Amniotic stem cell (primary cell): ENCODE data around the gene CIC.
"Not testable (repeated sequence)": the region's sequence is repeated elsewhere in the genome, so short reads cannot be mapped to it uniquely, and the experiment has no call there.

Experiments
- DNase-seq: peaks from one replicate; lab custom pipeline; 2025; lab: John Stamatoyannopoulos, UW

Gene CIC

DNA sequence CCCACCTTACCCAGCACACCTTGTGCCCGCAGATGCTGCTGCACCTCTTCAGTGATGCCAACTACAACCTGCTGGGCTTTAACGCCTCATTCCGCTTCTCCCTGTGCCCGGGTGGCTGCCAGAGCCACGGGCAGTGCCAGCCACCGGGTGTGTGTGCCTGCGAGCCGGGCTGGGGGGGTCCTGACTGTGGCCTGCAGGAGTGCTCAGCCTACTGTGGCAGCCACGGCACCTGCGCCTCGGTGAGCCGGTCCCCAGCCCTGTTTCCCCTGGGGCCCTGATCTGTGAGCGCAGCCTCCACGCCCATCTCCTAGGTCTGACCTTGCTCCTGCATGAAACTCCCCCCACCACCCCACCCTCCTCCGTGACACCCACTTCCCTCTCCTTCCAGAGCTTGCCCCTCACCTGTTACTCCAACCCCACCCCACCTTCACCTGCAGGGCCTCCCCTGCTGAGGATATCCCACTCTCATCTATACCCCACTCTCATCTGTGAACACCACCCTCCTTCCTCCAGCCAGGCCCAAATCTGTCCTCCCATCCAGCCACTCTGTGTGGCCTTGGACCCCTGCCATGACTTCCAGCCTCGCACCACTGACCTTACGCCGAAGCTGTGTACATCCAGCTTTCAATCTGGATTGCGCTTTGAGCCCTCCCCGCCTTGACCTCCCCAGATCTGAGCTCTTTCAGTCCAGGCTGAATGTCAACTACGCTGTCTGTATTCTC is 65.1 kb downstream of the CIC start:
- DNase-seq: no peak

DNA sequence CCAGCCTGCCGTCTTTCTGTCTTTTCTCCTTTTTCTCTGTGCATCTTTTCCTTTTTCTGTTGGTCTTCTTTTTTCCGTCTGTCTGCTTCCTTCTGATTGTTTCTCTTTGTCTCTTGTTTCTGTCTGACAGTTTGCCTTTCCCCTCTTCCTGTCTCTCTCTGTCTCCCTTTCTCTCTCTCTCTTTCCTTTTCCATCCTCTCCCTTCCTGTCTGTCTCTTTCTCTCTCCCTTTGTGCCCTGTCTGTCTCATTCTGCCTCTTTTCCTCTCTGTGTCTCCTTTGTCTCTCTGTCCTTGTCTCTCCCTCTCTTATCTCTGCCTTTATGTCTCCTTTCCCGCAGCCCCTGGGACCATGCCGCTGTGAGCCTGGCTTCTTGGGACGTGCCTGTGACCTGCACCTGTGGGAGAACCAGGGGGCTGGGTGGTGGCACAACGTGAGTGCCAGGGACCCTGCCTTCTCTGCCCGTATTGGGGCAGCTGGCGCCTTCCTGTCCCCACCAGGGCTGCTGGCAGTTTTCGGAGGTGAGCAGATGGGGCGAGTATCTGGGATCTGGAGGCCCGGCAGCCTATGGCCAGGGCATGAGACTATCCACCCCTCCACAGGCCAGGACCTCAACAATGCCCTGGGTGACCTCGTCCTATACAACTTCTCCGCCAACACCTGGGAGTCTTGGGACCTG is 65.8 kb downstream of the CIC start:
- no peak for DNase-seq

- no peak for DNase-seq
These were observed 66.4 kb downstream of the CIC start for GRCh38 chr19:42335374-42335936.

DNA sequence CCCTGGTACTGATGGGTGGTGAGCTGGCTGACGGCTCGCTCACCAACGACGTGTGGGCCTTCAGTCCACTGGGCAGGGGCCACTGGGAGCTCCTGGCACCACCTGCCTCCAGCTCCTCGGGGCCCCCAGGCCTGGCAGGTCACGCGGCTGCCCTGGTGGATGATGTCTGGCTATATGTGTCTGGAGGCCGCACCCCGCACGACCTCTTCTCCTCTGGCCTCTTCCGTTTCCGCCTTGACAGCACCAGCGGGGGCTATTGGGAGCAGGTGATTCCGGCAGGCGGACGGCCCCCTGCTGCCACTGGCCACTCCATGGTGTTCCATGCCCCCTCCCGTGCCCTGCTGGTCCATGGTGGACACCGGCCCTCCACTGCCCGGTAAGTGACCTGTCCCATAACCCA is 66.9 kb downstream of the CIC start:
- DNase-seq: no peak

DNA sequence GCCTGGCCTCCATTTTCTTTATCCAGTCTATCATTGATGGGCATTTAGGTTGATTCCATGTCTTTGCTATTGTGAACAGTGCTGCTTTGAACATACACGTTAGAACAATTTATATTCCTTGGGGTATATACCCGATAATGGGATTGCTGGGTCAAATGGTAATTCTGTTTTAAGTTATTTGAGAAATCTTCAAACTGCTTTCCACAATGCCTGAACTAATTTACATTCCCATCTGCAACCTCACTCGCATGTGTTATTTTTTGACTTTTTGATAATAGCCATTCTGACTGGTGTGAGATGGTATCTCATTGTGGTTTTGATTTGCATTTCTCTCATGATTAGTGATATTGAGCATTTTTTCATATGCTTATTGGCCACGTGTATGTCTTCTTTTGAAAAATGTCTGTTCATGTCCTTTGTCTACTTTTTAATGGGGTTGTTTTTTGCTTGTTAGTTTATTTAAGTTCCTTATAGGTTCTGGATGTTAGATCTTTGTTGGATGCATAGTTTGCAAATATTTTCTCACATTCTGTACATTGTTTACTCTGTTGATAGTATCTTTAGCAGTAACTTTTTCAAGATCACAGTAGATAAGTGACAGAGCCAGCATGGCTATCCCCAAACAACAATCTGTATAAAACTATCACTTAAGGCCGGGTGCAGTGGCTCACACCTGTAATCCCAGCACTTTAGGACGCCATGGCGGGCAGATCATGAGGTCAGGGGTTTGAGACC is 70.2 kb downstream of the CIC start:
- not testable (repeated sequence) for DNase-seq

DNA sequence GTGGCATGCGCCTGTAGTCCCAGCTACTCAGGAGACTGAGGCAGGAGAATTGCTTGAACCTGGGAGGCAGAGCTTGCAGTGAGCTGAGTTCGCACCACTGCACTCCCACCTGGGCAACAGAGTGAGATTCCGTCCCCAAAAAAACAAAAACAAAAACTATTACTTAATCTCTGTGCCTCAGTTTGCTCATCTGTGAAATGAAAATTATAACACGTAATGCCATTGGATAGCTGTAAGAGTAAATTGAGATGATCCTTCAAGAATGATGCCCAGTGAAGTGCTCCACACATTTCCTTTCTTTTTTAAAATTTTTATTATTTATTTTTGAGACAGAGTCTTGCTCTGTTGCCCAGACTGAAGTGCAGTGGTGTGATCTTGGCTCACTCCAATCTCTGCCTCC is 70.9 kb downstream of the CIC start:
- DNase-seq: not testable (repeated sequence)

- DNase-seq: no peak
These were observed 74.5 kb downstream of the CIC start for GRCh38 chr19:42343344-42344110.

- DNase-seq: no peak
These were observed 75.4 kb downstream of the CIC start for GRCh38 chr19:42344336-42344893.
